ENCODE measurements around the gene MYLK4. TPM values are rescaled to one million over a fixed set of nuclear protein-coding genes. Genes with fewer than 3 reads are reported as not detected.

MYLK4 gene
- total RNA-seq, 1 donor from 2014 or later, result 1.0 TPM

- no peak for DNase-seq (ENCODE audit: low read depth)
These were observed 87.6 kb downstream of the MYLK4 start for GRCh38 chr6:2663123-2663522.

DNA sequence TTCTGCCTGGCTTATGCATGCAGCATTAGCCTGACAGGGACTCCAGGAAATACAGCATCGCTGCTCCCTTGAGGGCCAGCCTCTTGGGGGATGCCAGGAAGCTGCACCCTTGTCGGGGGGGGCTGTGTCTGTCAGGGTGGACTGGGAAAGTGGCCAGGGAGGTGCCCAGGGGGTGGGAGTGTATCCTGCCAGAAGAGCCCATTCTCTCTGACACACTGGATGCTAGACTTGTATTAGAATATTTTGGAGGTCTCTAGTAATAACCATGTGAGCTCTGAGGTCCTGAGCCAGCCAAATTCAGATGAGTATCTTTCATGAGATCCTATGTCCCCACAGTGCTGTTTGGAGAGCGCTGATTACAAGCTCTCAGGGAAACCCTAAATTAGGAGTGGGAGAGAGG lies 89.1 kb downstream of the MYLK4 start:
- DNase-seq (ENCODE audit: low read depth), result no peak

DNA sequence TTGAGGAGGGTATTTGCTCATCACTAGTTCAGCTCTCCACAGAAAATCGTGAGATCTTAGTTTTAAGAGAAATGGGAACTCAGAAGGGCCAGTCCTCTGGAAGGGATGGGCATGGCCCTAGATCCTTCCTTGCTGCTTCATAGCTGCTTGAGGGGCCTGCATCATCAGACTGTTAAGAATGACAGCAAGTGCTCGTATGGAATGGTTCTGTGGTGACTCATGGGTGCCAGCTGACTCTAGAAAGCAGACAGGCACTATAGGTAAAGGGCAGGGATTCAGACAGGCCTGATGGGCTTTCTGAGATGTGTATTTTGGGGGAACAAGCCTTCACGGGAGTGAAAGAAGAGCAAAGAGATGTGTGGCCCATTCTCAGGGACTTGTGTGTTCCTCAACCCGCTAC lies 90.8 kb downstream of the MYLK4 start:
- peak; percentile 25 for DNase-seq (ENCODE audit: low read depth)

GRCh38 chr6:2659381-2659780 lies 91.3 kb downstream of the MYLK4 start:
- no peak for DNase-seq (ENCODE audit: low read depth)

DNA sequence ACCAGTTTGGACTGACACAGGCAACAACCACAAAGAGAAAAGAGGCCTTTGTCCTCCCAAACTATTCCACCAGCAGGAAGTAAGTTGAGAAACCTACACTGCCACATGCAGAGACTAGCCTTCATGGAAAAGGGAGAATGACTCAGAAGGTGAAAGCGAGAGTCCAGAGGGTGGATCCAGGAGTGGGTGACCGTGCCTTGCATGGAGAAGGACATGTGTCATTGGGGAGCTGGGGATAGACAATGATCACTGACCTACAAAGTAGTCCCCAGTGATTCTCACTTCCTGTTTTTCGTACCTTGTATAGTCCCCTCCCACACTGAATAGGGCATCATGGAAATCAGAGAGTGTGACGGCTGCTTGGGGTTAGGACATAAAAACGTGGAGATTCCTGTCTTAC lies 91.9 kb downstream of the MYLK4 start:
- DNase-seq (ENCODE audit: low read depth), result peak; percentile 35

DNA sequence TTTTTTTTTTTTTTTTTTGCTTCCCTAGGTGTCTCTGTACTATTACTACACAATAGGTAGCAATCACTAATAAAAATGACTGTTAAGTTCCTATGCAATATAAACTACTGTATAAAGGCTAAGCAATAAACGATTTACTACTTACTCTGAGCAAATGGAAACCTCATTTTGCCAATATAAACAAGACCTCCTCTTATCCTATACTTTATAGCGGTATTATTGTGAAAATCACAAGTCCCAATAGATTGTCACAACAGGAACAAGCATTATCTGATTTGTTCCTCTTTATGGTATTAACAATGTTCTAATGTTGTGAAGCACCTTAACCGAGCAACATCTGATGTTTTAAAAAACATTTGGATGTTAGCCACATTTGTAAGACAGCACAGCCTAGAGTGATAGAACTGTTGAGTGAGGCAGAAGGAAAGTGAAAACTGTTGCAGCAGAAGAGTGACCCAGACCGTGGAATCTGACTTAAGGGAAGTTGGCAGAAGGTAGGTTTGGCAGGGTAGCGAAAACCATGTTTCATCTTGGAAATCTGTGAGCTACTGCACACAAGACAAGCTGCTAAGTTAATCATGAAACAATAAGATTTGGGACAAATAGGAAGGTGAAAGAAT lies 94.2 kb downstream of the MYLK4 start:
- no peak for DNase-seq (ENCODE audit: low read depth)

GRCh38 chr6:2655844-2656433 lies 94.8 kb downstream of the MYLK4 start:
- no peak for DNase-seq (ENCODE audit: low read depth)

DNA sequence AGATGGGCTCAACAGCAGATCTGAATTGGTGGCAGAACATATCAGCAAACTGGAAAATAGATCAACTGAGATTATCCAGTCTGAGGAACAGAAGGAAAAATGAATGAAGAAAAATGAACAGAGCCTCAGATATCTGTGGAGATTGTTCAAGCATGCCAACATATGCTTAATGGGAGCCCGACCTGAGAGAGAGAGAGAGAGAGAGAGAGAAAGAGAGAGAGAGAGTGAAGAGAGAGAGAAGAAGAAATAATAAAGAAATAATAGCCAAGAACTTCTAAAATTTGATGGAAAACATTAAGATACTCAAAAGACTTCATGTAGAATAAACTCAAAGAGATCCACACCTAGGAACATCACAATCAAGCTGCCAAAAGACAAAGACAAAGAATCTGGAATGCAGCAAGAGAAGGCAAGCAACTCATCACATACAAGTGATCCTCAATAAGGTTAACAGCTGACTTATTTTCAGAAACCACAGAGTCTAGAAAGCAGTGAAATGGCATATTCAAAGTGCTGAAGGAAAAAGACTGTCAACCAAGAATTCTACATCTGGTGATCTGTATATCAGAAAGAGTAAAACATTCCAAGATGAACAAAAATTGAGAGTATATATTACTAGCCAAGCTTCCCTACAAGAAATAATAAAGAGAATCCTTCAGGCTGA lies 97.2 kb downstream of the MYLK4 start:
- DNase-seq (ENCODE audit: low read depth), result no peak

- no peak for DNase-seq (ENCODE audit: low read depth)
These were observed 98.1 kb downstream of the MYLK4 start for GRCh38 chr6:2652611-2653010.

DNA sequence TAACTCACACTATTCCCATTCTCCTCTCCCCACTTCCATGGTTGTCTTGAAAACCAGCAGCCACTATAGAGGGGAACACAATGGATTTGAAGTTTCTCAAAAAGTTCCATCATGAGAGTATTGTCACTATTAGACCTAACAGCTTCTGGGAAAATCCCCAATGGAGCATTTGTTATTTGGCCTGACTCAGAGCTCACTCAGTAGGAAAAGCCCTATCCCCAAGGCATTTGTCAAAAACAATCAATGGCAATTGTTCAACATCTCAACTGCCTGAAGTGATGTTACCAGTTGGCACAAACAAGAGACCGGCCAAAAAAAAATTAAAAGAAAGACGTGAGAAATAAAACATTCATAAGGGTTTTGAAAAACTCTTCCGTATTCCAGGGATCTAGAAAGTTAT lies 98.8 kb downstream of the MYLK4 start:
- DNase-seq (ENCODE audit: low read depth), result no peak

GRCh38 chr6:2651536-2651935 lies 99.2 kb downstream of the MYLK4 start:
- no peak for DNase-seq (ENCODE audit: low read depth)

DNA sequence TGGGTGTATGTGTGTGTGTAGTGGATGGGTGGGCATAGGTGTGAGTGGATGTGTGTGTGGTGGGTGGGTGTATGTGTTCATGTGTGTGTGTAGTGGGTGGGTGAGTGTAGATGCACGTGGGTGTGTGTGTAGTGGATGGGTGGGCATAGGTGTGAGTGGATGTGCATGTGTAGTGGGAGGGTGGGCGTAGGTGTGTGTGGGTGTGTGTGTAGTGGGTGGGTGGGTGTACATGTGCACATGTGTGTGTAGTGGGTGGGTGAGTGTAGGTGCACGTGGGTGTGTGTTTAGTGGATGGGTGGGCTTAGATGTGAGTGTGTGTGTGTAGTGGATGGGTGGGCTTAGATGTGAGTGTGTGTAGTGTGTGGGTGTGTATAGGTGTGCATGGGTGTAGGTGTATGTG lies 104.4 kb downstream of the MYLK4 start:
- no peak for DNase-seq (ENCODE audit: low read depth)

DNA sequence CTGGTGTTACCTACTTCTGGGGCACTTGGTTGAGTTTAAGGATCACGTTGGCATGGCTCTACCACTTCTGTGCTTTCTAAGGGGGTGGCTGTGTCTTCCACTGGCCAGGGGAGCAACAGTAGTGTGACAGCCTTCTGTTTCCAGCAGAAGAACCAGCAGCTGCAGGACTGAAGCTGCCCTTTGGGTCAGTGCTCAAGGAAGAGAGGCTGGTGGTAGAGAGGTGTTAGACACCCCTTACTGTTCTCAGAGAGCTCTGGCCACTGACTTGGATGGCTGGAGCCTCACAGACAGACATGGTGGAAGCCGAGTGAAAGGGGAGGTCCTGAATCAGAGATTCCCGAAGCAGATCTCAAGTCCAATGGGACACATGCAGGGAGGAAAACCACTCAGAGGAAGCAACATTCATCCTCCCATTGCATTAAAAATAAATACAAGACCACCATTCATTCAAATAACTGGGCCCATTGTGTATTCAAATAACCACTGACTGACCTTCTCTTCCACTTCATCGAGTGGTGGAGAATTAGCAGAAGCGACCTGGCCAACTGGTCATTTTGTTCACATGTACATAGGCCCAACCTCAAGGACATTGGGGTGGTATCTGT lies 106.7 kb downstream of the MYLK4 start:
- no peak for DNase-seq (ENCODE audit: low read depth)

GRCh38 chr6:2643130-2643529 lies 107.6 kb downstream of the MYLK4 start:
- DNase-seq (ENCODE audit: low read depth), result no peak

GRCh38 chr6:2641044-2641725 lies 109.5 kb downstream of the MYLK4 start:
- no peak for DNase-seq (ENCODE audit: low read depth)

DNA sequence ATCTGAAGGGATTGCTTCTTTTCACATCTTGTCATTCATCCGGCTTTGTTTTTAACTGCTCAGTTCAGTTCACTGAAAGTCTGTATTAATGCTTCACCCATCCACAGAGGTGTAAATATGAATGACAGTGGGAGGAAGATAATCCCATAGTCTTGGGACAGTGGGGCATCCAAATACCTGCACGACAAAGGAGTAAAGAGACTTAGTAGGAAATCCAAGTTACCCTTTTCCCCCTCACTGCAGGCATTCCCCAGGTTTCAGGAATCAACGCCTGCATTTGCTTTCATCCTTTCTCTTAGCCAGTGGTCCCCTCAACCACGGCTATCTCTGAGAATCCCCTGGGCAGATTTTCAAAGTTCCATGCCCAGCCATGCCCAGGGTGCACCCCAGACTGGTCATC lies 110.2 kb downstream of the MYLK4 start:
- DNase-seq (ENCODE audit: low read depth), result no peak

- no peak for DNase-seq (ENCODE audit: low read depth)
These were observed 110.8 kb downstream of the MYLK4 start for GRCh38 chr6:2639896-2640295.

- DNase-seq (ENCODE audit: low read depth), result no peak
These were observed 111.6 kb downstream of the MYLK4 start for GRCh38 chr6:2639167-2639566.

GRCh38 chr6:2636672-2637071 lies 114.0 kb downstream of the MYLK4 start:
- DNase-seq (ENCODE audit: low read depth), result no peak

- no peak for DNase-seq (ENCODE audit: low read depth)
These were observed 114.8 kb downstream of the MYLK4 start for GRCh38 chr6:2635911-2636310.

DNA sequence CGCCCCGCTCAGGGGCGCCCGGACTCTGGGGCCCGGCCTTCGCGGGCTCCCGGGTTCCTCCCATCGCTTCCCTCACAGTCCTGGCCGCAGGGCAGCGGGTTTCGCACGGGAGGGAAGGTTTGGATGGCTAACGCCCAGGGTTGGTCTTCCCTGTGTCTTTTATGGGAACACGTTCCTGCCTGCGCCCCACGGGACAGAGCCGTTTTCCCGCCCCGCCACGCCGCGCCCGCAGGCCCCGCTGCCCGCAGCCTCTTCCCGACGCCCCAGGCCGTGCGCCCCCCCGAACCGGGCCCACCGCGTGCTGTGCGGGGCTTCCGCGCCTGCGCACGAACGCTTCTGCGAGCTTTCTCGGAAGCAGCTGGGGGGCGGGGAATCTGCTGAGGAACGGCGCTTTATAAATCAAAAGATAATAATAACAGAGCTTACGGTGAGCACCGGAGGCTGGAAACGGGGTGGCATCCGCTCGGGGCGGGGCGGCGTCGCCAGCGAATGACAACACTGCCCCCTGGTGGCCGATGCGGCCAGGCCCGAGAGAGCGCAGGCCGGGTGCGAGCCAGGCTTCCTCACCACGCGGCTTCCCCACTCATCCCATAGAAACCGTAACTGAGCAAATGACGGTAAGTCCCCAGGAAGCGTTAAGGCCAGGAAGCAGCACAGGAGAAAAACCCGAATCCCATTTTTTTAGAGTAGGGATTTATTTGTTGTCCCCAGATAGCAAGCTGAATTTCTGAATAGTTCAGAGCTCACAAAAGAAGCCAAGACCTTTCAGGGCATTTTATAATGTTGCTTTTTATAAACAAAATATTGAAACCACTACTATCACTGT lies 116.4 kb downstream of the MYLK4 start:
- peak; percentile 53 for DNase-seq (ENCODE audit: low read depth)

DNA sequence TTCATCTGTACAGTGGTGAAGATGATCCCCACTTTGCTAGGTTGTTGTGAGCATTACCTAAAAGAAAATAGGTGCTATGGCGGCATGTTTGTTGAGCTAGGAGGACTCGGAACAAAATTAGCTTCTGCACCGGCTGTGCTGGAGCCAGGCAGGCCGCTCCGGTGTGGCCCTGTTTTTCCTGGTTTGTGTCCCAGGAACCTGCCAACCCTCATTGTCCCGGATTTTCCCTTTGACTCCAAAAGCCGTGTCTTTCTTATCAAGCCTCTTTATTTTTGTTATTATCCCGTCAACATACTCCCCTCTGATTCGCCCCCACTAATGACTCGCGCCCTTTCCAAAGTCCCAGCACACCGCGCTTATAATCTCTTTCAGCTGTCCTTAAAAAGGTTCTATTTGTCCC lies 117.0 kb downstream of the MYLK4 start:
- DNase-seq (ENCODE audit: low read depth), result no peak

Data from renal cortical epithelial cell (primary cell).